Esophagus muscularis mucosa (tissue), 4 donors: ENCODE data around the gene MRPL30. TPM values are rescaled to one million over a fixed set of nuclear protein-coding genes. Genes with fewer than 3 reads are reported as not detected.
A peak's percentile ranks its signal among the peaks of the same experiment; 100 is the strongest.
"Not testable (repeated sequence)": the region's sequence is repeated elsewhere in the genome, so short reads cannot be mapped to it uniquely, and the experiment has no call there.

Experiments
- DNase-seq: peaks from one replicate; pipeline ENCODE4 v3.0.0-alpha.2; 2017; ENCODE audit errors: extremely low spot score
- H3K27ac ChIP-seq, 4 donors: fragments of 200-600 bp; sonication (generic); replicated peaks in 1 of 4; 1 replicate in 3 of 4; 2 replicates in 1 of 4; pipeline ENCODE4 v1.5.1; 2016 to 2019; ENCODE audit warnings: mild to moderate bottlenecking in 1 of 4
- H3K27me3 ChIP-seq, 4 donors: fragments of 200-600 bp; sonication (generic); one replicate each; pipeline versions ENCODE4 v1.5.1 to v1.6.0; 2016 to 2019
- H3K36me3 ChIP-seq, 4 donors: fragments of 200-600 bp; sonication (generic); one replicate each; pipeline ENCODE4 v1.5.1; 2016 to 2019
- H3K4me1 ChIP-seq, 4 donors: fragments of 200-600 bp; sonication (generic); one replicate each; pipeline ENCODE4 v1.5.1; 2016 to 2019
- H3K4me3 ChIP-seq, 4 donors: fragments of 200-600 bp; sonication (generic); 1 replicate in 2 of 4; 2 replicates in 2 of 4; pipeline ENCODE4 v1.5.1; 2016 to 2019; ENCODE audit warnings: mild to moderate bottlenecking in 4 of 4, moderate library complexity in 1 of 4
- H3K9me3 ChIP-seq, 4 donors: fragments of 200-600 bp; sonication (generic); 1 replicate in 3 of 4; 2 replicates in 1 of 4; pipeline ENCODE4 v1.5.1; 2016 to 2019
- CTCF ChIP-seq, 3 experiments: fragments of 200-600 bp in 2 of 3; fragments of 450-650 bp in 1 of 3; sonication (generic) in 2 of 3; IDR thresholded peaks; one replicate each; pipeline ENCODE4 v1.5.1; 2017 to 2019; ENCODE audit warnings: antibody characterized with exemption in 3 of 3, mild to moderate bottlenecking in 2 of 3, moderate library complexity in 1 of 3
- EP300 ChIP-seq: sonication (generic); formaldehyde crosslinking; IDR thresholded peaks from one replicate; pipeline ENCODE4 v1.6.1; 2017; ENCODE audit warnings: antibody characterized with exemption
- POLR2A ChIP-seq: fragments of 450-650 bp; IDR thresholded peaks from one replicate; pipeline ENCODE4 v1.6.1; 2017; ENCODE audit warnings: antibody characterized with exemption, moderate library complexity, mild to moderate bottlenecking, low read depth
- POLR2AphosphoS5 ChIP-seq, 2 donors: sonication (generic); formaldehyde crosslinking; IDR thresholded peaks; one replicate each; pipeline ENCODE4 v1.6.1; 2017; ENCODE audit warnings: antibody characterized with exemption in 2 of 2
- WGBS: methylation state at CpG from one replicate; pipeline ENCODE4 v1.1.5; 2018; 5-methylcytosine and 5-hydroxymethylcytosine counted together
- intact Hi-C: fragments of 100-400 bp; cut with DNase I; formaldehyde crosslinking; loops from one replicate; pipeline ENCODE4 v1.15.1; 2023
- total RNA-seq, 4 donors: library from RNA; depleted of rRNA; stranded (reverse); fragments of >200 nt; gene quantifications; one replicate each; pipeline versions ENCODE4 v1.1.0 to v1.2.1, GENCODE V29; 2016

The MRPL30 gene
- 10 to 100 TPM; 20.6 to 23.8 (median 21.6) TPM for total RNA-seq

- H3K27ac ChIP-seq: peak within 1 kb of the TSS; percentile 72 to 81 (median 78)
- H3K27me3 ChIP-seq: no peaks in the 10 kb centered on the region
- TF ChIP-seq EP300 (no peak), POLR2AphosphoS5 (IDR thresholded peaks at IDR 0.05) (peak; percentile 86 to 97), CTCF (IDR thresholded peaks at IDR 0.05) (no peak), POLR2A (peak; percentile 34)
- peaks cover 29 to 48% (median 40%) of the 10 kb centered on the region in 4 donors for H3K4me1 ChIP-seq
- under 1% methylated on average over 38 of the region's 39 CpGs for WGBS
- intact Hi-C loops: loop anchor here (5.0 kb wide), 1 partner anchor 156 kb away; the partner anchor contains the start of genes EIF5B and TXNDC9
- H3K36me3 ChIP-seq: no peaks in the 10 kb centered on the region
- peak; percentile 98 for DNase-seq
- peak within 1 kb of the TSS; percentile 73 to 81 (median 74) for H3K4me3 ChIP-seq
- H3K9me3 ChIP-seq: no peaks in the 10 kb centered on the region
Observed at GRCh38 chr2:99180755-99181623, at the start of gene MRPL30, which contains the start of gene MITD1. Gene MRPL30 (plus strand): TSS chr2:99181184. CDS start chr2:99186204, 5,020 bp downstream. Gene MITD1 (minus strand): TSS chr2:99181058. CDS start chr2:99180981, 77 bp downstream.

GRCh38 chr2:99135044-99135556 is 45.9 kb upstream of the MRPL30 start:
- H3K27ac ChIP-seq, DNase-seq, H3K27me3 ChIP-seq, H3K4me1 ChIP-seq, intact Hi-C loops, H3K36me3 ChIP-seq, H3K4me3 ChIP-seq: not testable (repeated sequence)
- peaks cover 0 to 22% (median 15%) of the 10 kb centered on the region in 4 donors for H3K9me3 ChIP-seq
- WGBS: 89% methylated on average over 1 of the region's 2 CpGs

GRCh38 chr2:99139003-99139402 is 42.0 kb upstream of the MRPL30 start:
- Histone ChIP-seq H3K4me3 (no peak overlapping the region), H3K27me3 (no peaks in the 10 kb centered on the region), H3K27ac (no peak overlapping the region), H3K36me3 (no peaks in the 10 kb centered on the region), H3K4me1 (peaks cover 9 to 17% (median 13%) of the 10 kb centered on the region in 4 donors), H3K9me3 (no peaks in the 10 kb centered on the region)
- DNase-seq: no peak
- TF ChIP-seq POLR2A: no peak
- TF ChIP-seq CTCF (IDR thresholded peaks at IDR 0.05): no peak
- no peak for TF ChIP-seq EP300
- TF ChIP-seq POLR2AphosphoS5 (IDR thresholded peaks at IDR 0.05): no peak
- intact Hi-C loops: no loop called here
- WGBS: 91% methylated on average over 4 of the region's 4 CpGs

- intact Hi-C loops: no loop called here
- Histone ChIP-seq H3K4me3 (peak overlapping the region; percentile 72 to 90 (median 80)), H3K4me1 (peaks cover 9 to 17% (median 13%) of the 10 kb centered on the region in 4 donors), H3K9me3 (no peaks in the 10 kb centered on the region), H3K27me3 (no peaks in the 10 kb centered on the region), H3K27ac (peak overlapping the region; percentile 78 to 89 (median 85)), H3K36me3 (no peaks in the 10 kb centered on the region)
- 35% methylated on average over 13 of the region's 17 CpGs for WGBS
- no peak for DNase-seq
- no peak for TF ChIP-seq POLR2AphosphoS5 (IDR thresholded peaks at IDR 0.05)
- no peak for TF ChIP-seq EP300
- TF ChIP-seq CTCF (IDR thresholded peaks at IDR 0.05): no peak
- no peak for TF ChIP-seq POLR2A
Observed at GRCh38 chr2:99140056-99140859, 40.7 kb upstream of the MRPL30 start.

- Histone ChIP-seq H3K4me3 (peak overlapping the region; percentile 72 to 90 (median 80)), H3K27ac (peak overlapping the region; percentile 78 to 89 (median 85)), H3K36me3 (no peaks in the 10 kb centered on the region), H3K27me3 (no peaks in the 10 kb centered on the region), H3K4me1 (peaks cover 9 to 17% (median 13%) of the 10 kb centered on the region in 4 donors), H3K9me3 (no peaks in the 10 kb centered on the region)
- WGBS: 0% methylated on average over 7 of the region's 21 CpGs
- TF ChIP-seq EP300 (no peak), POLR2A (no peak), POLR2AphosphoS5 (IDR thresholded peaks at IDR 0.05) (no peak), CTCF (IDR thresholded peaks at IDR 0.05) (no peak)
- intact Hi-C loops: no loop called here
- no peak for DNase-seq
Observed at GRCh38 chr2:99140860-99141109, 40.2 kb upstream of the MRPL30 start.
